Inferior parietal cortex (tissue), 1 donor: Measurements from ENCODE around the gene CDC25B.

Experiments used
- DNase-seq: peaks from one replicate; pipeline ENCODE4 v3.0.0-alpha.2; 2016; ENCODE audit errors: extremely low spot score

CDC25B gene

DNA sequence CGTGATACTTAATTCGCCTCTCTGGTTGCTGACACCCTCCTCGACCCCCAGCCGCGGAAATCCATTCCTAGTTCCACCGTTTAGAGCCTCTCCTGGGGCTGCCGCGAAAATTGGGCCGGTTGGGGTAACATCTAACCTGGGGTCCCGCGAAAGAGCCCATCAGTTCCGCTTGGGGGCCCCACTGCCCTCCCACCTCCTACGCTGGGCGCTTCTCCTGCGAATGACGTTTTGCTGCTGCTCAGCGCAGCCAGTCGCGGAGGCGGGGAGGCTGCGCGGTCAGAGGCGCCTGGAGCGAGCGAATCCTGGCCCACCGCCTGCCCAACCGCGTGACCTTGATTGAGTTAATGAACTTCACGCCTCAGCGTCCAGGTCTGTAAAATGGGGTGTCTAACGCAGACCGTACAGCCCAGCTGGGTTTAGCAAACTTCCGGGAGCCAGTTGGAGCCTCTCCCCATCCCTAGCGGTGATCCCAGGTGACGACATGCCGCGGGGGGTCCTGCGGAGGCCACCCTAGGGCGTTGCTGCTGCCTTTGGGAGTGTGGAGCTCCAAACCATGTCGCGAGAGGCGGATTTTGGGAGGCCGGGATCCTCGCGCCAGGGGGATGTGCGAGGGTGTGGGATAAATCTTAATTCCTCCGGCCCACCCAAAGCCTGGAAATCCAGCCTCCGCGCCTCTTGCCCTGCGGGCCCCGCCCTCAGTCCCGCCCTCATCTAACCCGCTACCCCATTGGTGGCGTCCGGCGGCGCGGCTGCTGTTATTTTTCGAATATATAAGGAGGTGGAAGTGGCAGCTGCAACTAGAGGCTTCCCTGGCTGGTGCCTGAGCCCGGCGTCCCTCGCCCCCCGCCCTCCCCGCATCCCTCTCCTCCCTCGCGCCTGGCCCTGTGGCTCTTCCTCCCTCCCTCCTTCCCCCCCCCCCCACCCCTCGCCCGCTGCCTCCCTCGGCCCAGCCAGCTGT is at the start of gene CDC25B:
CDC25B (plus strand) TSS at position 800 of the 958 bp plus-strand sequence. CDS start 222 bp downstream, outside the sequence.
- peak; percentile 86 for DNase-seq

DNA sequence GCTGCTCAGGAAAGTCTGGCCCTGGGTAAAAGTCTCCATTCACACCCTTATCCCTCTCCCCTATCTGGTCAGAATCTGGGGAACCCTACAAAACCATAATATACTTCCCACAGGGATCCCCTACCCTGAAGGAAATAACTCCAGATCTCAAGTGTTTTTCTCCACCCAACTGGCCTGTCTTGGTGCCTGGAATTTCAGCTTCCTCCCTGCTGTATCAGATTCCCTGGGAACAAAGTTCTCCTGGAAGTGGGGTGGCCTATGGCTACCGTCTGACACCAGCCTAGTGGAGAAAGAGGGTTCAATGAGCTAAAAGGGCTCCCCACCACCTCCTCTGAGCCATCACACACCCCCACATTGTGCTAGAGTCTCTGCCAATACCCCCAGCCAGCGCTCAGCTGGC is 48.6 kb upstream of the CDC25B start:
- DNase-seq, result no peak

DNA sequence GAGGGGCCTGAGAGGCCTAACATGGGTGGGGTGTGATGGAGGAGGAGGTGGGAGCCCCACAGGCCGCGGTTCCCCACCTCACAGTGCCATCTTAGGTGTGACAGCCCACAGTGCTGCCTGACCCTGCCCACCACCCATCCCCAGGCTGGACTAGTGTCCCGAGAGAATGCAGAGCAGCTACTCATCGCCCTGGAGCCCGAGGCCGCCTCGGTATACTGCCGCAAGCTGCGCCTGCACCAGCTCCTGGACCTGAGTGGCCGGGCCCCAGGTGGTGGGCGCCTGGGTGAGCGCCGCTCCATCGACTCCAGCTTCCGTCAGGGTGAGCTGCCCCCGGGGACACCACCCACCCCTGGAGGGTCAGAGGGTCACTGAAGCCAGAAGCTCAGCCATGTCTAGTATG is 48.0 kb upstream of the CDC25B start:
- DNase-seq, result no peak

DNA sequence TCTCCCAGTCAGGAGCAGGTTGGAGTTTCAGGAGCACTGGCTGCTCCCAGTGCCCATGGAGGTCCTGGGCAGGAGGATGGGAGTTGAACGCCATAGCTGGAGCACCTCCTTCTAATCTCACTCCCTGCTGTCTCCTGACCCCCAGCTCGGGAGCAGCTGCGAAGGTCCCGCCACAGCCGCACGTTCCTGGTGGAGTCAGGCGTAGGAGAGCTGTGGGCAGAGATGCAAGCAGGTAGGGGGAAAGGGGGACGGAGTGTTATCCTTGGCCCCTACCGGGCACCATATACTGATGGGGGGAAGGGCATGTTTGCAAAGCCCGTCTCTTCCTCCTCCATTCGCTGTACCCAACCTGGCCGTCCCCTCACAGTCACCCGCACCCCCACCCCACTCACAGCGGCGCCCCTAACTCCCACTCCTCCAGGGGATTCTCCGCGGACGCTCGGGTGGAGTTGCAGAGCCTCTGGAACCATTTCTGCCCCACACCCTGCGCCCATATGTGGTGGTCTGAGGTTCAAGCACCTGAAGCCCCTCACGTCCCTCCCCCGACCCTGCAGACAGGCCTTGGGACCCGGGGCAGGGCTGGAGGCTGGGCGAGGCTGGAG is 46.9 kb upstream of the CDC25B start:
- no peak for DNase-seq

DNA sequence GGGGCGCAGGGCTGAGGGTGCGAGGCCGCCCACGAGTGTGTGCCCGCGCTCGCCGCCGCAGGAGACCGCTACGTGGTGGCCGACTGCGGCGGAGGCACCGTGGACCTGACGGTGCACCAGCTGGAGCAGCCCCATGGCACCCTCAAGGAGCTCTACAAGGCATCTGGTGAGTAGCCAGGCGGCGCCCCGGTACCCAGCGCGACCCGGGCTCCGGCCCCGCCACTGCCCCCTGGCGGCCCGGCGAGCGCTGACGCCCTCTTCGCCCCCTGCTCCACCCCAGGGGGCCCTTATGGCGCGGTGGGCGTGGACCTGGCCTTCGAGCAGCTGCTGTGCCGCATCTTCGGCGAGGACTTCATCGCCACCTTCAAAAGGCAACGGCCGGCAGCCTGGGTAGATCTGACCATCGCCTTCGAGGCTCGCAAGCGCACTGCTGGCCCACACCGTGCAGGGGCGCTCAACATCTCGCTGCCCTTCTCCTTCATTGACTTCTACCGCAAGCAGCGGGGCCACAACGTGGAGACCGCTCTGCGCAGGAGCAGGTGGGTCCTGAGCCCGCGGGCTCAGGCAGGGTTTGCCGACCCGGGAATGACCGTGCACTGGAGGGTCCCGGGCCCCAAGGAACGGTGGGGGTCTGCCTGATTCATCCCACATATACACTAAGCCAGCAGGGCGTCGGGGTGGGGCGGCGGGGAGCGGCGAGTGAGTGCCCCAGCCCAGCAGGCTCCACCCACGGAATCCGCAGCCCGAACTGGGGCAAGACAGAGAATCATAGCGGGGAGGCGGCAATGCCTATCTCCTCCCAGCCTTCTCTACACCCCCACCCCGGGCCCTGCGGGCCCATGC is 46.2 kb upstream of the CDC25B start:
- DNase-seq, result no peak

DNA sequence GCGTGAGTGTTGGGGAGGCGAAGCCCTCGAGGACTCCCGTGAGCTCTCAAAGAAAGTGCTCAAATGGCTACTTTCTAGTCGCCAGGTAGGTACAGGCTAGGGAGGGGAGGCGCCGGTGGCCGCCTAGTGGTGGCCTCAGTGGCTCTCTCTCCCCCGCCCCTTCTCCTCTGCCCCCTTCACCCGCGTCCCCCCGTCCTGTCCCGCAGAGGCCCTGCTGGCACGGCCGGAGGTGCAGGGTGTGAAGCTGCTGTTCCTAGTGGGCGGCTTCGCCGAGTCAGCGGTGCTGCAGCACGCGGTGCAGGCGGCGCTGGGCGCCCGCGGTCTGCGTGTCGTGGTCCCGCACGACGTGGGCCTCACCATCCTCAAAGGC is 44.8 kb upstream of the CDC25B start:
- DNase-seq, result no peak

DNA sequence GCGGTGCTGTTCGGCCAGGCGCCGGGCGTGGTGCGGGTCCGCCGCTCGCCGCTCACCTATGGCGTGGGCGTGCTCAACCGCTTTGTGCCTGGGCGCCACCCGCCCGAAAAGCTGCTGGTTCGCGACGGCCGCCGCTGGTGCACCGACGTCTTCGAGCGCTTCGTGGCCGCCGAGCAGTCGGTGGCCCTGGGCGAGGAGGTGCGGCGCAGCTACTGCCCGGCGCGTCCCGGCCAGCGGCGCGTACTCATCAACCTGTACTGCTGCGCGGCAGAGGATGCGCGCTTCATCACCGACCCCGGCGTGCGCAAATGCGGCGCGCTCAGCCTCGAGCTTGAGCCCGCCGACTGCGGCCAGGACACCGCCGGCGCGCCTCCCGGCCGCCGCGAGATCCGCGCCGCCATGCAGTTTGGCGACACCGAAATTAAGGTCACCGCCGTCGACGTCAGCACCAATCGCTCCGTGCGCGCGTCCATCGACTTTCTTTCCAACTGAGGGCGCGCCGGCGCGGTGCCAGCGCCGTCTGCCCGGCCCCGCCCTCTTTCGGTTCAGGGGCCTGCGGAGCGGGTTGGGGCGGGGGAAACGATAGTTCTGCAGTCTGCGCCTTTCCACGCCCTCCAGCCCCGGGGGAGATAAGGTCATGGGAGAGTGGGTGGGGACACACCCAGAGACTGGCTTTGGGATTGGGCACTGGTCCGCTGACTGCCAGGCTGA is 44.3 kb upstream of the CDC25B start:
- DNase-seq, result no peak

DNA sequence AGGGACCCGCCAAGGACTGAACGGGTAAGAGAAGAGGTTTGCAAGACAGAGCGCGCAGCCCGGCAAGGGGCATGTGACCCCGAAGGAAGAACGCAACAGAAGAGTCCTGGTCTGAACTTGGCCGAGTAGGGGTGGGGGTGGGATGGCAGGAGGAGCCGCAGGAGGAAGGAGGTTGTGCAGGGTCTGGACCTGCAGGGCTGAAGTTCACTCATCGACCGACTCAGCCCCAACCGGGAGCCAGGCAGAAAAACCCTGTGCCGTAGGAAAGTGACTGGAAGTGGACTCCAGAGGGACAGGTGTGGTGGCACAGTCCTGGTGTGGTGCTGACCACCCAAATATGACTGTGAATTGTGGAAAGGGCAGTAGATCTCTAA is 43.7 kb upstream of the CDC25B start:
- DNase-seq, result no peak

DNA sequence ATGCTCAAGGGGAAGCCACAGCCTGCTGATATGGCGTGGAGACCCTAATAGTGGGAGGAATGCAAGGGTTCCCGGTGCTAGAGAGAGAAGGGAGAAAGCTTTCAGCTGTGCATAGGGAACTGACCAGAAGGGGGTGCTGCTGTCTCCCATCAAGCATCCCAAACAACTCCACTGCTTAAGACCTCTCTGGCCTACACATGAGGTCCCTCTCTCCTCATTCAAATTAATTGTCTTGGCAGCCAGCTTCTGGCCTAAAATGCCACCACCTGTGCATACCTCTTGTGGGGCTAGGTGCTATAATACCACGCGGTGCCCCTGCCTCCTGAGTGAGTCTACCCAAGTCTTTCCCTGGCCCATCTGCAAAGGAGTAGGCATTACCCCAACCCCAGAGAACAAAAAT is 43.0 kb upstream of the CDC25B start:
- DNase-seq, result peak; percentile 64

DNA sequence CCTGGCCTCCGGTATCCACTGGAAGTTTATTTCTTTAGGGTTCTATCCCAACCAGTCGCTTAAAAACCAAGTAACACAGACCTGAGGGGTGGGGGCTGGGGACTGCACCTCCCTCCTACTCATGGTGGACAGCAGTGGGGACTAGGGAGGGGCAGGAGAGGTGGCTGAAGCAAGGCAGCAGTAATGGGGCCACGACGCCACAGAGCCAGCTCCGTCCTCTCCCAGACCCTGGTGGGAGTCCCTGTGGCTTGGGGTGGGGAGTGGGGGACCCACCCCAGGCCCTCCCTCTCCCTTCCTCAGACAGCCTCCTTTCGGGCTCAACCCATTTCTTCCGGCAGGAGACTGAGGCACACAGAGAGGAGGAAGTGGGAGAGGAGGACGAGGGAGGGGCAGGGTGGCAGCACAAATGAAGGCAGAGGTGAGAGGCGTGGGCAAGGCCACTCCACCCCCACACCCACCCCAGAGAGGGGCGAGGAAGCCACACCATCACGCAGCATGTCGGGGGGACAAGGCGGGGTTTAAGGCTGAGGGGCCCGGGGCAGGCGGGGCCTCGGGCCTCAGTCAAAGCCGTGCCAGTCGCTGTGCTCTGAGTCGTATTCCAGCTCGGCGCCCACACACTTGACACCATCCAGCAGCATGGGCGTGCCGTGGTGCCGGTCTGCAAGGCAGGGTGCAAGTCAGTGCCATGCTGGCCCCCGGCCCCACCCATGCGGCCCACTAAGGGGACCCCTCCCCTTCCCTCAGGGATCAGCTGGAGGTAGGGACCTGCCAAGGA is 42.4 kb upstream of the CDC25B start:
- DNase-seq, result no peak

DNA sequence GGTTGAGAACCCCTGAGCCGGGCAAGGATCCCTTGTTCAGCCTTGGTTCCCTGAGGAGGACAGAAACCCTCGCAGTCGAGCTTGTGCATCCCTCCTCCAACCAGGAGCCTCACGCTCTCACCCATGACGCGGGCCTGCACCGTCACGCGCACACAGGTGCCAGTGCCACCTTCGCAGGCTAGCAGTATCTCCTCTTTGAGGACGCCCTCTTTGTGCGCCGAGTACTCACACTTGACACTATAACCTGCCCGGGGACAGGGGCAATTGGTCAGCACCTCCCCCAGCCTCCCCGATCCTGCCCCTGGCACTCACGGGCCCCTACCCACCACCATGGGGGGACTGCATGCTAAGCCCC is 41.9 kb upstream of the CDC25B start:
- no peak for DNase-seq

DNA sequence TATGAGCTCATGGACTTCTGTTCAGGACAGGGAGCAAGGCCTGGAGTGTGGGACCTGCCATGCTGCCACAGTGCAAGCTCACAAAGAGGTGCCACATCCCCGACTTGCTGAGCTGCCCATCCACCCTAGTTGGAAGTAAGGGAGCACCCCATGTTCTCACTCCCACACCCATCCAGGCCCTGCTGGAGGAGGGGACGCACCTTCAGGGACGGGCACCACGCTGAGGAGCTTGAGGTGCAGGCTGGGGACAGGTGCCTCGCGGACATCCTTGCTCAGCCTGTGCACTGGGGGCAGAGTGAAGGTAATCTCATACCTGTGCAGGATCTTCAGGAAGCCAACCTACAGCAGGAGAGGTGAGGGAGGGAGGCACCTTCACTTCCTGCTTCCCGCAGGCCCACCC is 40.8 kb upstream of the CDC25B start:
- no peak for DNase-seq

DNA sequence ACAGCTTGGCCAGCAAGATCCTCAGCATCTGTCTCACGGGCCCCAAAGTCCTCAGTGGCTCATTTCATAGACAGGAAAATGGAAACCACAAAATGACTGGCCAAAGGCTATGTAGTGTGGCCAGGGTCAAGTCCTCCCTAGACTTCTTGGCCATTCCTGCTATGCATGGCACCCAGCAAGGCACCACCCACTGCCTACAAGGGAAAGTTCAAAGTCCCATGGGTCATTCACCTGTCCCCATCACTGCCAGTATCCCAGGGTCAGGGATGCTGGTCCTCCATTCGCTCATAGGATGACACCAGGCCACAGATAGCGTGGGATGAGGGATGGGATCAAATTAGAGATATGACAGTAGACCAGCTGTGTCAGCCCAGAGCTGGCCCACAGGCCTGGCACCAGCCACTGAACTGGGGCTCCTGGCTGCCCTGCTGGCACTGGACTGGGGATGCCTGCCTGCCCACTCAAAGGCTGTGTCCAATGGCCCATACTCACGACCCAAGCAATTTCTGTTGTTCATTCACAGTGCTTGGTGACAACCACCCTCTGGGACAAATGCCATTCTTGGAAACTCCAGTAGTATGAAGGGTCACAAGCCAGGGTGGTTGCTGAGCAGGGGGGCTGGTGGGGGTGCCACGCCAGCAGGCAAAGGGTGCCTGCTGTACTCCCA is 40.2 kb upstream of the CDC25B start:
- no peak for DNase-seq

DNA sequence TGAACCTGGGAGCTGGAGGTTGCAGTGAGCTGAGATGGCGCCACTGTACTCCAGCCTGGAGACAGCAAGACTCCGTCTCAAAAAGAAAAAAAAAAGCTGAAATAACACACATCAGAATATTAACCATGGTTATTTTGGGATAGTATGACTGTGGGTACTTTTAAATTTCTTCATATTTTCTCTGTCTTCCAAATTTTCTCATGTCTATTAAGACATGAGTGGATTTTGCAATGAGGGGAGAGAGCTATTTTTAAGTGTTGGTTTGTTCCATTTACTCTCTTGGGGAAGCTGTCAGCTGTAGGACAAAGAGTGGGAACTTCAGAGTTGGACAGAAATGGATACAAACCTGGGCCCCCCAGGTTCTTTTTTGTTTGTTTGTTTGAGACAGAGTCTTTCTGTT is 38.8 kb upstream of the CDC25B start:
- DNase-seq, result no peak

DNA sequence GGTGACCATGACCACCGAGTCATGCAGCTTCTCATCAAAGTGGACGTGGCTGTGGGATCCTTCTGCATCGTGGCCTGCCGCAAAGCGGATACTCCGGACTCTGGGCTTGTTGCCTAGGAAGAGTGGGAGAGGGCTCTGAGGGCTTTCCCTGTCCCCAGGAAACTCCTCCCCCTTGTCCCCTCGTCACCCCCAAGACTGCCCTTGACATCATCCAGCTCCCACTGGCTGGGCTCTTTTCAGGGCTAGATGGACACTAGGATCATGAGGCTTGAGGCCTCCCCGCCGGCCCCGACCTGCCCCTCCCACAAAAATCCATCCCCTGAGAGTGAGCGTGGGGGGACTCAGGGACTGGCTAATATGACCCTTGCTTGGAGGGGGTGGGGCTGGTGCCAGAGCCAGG is 37.5 kb upstream of the CDC25B start:
- DNase-seq, result no peak

DNA sequence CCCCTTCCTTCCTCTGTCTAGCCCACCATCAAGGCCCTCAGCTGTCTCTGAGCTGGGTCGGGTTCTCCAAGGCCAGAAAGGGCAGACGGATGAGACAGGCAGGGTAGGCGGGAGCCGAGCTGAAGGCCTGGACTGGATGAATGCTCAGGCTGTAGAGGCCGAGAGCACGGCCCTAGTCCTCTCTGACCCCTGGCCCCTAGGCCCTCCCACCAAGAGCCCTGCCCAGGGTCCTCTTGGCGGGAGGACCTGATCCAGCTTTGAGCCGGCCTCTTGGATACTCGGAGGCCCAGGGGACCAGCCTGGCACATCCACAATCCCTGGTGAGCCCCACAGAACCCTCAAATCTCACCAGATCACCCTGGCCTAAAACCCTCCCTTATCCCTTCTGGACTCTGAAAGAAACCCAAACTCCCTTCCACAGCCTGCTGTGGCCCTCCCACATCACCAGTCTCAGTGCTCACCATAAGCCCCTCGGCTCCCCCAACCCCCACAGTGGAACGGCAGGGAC is 36.7 kb upstream of the CDC25B start:
- DNase-seq, result no peak

DNA sequence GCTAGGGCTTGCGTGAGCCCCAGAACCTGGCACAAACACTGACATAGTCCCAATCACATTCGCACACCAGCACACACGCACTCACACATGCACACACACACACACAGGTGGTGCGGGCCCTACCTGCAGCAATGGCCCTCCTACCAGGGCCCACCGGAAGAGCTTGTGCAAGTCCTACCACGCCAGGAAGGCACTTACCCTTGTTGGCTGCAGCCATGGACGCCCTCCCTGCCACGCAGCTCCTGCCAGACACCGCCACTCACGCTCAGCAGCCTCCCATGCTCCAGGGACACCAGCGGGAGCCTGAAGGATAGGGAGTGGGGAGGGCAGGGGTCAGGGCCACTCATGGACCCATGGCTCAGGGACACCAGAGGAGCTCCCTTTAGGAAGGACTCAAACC is 36.2 kb upstream of the CDC25B start:
- DNase-seq, result no peak

DNA sequence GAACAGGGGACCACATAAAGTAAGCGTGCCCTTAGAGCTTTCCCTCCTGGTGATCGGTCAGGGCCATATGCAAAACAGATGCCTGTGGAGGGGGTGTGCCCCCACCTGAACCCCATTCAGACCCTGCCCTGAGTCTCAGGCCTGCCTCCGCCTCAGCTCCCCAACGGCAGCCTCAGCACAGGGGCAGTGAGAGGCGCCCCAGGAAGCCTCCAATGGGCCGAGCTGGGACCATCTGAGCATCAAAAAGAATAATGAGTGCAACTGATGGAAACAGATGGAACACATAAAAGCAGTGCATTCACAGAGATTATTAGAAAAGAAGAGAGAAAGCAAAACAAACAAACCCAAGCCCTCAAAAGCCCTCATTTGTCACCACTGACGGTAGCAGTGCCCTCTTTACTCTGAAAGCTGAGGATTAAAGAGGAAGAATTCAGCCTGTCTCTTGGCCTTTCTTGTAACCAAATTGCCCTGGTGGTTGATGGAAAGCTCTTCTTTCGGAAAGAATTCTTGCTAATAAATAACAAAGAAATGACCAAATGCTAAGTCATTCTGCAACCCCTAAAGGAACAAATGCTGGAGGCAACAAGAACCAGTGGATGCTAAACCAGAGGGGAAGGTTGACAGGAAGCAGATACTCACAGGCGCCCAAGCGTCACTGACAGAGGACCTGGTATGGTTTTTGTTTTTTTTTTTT is 35.3 kb upstream of the CDC25B start:
- DNase-seq, result no peak

DNA sequence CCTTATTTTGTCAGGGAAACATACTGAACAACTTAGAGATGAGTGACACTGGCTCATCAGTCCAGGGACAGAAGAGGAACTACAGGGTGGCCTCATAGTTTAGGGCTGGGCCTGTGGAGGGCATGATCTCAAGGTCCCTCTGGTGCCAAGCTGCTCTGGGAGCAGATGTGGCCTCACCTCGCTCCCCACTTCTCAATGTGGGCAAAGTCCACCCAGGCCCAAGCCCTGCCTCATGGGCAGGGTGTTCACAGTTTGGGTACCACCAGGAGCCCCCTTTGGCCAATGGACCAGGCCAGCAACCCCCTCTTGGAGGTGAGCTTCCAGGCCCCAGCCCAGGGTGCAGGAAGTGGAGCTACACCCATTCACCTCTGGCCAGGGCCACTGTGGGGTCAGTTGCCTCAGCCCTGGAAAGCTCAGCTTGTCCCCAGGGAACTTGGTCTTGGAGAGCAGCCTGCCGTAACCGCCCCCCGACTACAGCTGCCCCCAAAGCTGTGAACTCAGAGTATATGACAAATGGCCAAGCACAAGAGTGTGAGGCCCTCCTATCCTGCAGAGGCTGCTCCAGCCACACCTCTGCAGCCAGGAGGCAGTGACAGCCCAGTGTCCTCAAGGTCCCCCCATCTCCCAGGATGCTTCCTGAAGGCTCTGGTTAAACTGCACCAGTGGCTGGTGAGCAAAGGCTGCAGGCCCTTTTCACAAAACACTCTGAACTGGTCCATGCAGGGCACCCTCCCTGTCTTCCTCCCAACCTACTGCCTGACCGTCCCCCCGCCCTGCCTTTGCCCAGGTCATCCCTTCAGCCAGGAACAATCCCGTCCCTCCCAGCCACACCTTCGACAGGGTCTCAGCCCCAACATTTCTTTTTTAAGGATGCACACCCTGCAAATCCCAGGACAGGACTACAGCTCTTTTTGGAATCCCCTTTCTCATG is 32.2 kb upstream of the CDC25B start:
- DNase-seq, result no peak
